Activated CD4-positive, alpha-beta T cell treated with anti-CD3 and anti-CD28 coated beads for 48 hours (primary cell): ENCODE results near the gene PHB1.
"Not testable (repeated sequence)": the region's sequence is repeated elsewhere in the genome, so short reads cannot be mapped to it uniquely, and the experiment has no call there.

Experiments
- DNase-seq: peaks from one replicate; pipeline ENCODE4 v3.0.0-alpha.2; 2020

Gene PHB1

DNA sequence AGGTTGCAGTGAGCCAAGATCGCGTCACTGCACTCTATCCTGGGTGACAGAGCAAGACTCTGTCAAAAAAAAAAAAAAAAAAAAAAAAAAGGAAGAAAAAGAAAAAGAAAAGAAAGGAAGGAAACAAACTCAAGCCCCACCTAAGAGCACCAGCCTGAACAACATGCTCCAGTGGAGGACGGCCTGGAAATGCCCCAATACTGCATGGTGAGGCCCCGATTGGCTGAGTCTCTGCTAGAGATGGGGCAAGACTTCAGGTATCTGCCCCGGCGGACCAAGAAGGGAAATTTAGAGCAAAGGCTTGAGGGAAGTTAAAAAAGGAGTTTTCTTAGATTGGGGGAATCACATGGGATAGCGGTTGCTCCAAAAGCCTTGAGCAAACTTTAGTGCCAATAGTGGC, 42.3 kb downstream of the PHB1 start:
- DNase-seq, result no peak

- DNase-seq, result no peak
Observed at GRCh38 chr17:49370971-49371834, 43.5 kb downstream of the PHB1 start.

DNA sequence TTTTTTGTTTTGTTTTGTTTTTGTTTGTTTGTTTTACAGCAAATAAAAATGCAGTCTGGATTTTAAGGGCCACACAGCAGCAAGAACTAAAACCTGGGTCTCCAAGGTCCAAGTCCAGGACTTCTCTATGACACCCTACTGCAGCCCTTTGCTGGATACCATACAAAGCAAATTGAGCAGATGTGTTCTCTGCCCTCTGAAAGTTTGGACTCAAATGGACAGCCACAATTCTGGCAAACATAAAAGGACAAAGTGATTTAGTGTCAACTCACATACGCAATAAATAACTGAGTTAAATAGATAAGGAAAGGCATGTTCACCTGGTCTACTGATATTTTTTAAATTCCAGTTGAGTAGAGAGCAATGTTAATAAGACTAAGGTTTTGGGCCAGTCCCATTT, 44.9 kb downstream of the PHB1 start:
- no peak for DNase-seq

DNA sequence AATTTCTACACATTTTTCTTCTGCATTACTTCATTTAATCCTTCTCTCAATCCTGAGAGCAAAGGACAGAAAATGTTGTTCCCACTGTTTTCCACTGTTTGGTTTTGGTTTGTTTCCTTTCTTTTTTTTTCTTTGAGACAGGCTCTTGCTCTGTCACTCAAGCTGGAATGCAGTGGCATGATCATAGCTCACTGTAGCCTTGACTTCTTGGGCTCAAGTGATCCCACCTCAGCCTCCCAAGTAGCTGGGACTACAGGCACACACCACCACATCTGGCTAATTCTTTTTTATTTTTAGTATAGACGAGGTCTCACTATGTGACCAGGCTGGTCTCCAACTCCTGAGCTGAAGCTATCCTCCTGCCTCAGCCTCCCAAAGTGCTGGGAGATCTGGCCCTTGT, 45.6 kb downstream of the PHB1 start:
- no peak for DNase-seq

DNA sequence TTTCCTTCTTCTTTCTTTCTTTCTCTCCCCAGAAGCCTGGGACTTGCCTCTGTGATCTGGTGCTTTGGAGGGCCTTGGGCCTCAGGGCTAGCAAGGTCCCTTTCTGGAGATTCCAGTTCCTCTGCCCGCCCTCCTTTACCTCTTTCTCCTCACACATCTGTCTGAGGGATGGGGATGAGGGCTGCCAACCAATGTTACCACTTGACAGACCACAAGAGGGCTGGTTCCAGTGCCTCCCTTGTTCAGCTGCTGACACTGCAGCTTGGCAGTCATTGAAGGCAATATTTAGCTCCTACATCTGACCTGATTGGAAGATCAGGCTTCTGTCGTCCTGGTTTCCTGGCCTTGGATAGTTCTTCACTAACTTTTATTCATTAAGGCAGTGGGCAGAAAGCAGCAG, 49.0 kb downstream of the PHB1 start:
- DNase-seq, result peak; percentile 39

DNA sequence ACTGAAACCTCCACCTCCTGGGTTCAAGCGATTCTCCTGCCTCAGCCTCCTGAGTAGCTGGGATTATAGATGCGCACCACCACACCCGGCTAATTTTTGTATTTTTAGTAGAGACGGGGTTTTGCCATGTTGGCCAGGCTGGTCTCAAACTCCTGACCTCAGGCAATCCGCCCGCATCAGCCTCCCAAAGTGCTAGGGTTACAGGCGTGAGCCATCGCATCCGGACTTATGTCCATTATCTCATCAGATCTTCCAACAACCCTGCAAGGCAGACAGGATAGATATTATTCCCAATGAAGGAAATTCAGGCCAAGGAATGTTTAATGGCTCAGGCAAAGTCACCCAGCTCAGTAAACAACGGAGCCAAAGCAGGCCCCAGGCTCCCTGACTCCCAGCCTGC, 49.6 kb downstream of the PHB1 start:
- not testable (repeated sequence) for DNase-seq

DNA sequence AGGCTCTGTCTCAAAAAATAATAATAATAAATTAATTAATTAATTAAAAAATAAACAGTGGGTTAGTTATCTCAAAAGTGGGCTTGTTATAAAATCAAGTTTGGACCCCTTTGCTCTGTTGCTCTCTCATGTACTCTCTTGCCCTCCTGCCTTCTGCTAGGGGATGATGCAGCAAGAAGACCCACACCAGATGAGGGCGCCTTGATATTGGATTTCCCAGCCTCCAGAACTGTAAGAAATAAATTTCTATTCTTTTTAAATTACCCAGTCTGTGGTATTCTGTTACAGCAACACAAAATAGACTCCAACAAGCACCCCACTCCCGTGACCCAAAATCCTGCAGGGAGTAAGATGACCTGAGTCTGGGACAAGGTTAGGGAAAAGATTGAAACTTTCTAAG, 50.6 kb downstream of the PHB1 start:
- no peak for DNase-seq

GRCh38 chr17:49363251-49363650, 51.4 kb downstream of the PHB1 start:
- no peak for DNase-seq

DNA sequence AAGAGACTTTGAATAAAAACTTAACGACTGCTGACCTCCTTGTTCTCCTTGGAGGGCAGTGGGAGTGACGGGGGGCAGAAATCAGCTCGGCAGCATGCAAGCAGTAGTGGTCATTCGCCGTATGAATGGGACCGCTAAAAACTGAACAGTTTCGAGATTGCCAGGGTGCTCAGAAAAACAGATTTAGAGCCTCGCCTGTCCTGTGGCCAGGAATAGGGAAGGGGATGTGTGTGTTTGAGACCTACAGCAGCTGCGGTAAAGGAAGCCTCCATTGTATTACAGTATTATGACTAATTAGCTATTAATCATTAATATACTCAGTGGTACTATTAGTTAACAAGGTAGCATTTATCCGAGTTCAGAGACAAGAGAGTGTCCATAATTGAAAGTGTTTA, 52.0 kb downstream of the PHB1 start:
- no peak for DNase-seq

DNA sequence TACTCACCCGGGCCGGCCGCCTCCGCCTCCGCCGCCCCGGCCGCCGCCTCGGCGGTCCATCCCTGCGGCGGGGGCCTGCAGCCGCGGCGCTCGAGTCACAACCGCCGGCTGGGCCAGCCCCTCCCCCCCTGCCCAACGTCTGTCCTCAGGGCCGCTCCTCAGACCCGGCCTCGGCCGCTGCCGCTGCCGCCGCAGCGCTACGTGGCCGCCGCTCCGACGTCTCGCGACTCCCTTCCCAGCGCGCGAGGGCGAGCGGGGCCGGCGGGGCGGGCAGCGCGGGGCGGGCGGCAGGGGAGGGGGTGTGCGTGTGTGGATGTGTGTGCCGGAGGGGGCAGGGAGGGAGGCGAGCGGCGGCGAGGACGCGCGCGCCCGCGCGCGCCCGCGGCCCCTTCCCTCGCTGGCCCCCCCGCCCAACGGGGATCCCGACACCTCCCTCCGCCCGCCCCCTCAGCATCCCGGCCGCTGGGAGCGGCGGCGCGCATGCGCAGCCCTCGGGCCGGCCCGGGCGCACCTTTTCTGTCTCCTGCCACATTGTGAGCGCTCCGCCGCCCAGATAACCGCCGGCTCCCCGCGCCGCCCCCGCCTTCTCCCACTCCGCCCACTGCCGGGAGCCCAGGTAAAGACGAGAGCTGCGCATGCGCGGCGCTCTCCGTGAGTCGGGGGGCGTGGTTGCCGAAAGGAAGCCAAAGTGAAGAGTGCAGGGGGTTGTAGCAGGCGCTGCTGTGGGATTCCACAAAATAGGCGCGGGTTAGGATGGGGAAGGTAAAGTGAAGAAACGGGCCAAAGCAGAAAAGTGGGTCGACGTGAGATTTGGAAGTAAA, 52.6 kb downstream of the PHB1 start, which contains the start of gene ZNF652:
ZNF652 (minus strand) TSS at position 349 of the 821 bp plus-strand sequence. CDS start 44,525 bp downstream, outside the sequence.
- DNase-seq, result peak; percentile 89

GRCh38 chr17:49361129-49361901, 53.4 kb downstream of the PHB1 start:
- peak; percentile 68 for DNase-seq

DNA sequence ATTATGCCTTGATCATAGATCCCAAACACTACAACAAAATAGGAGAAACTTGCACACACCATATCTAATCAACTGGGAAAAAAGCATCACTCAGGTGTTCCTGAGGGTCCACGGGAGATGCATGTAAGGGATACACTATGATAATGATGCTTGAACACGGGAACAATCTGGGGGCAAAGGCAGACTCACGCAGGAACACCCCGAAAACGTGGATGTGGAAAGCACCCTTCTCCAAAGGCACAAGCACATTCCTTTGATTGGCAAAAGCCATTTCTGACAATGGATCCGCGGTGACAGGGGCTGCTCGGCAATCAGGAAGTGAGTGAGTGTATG, 53.9 kb downstream of the PHB1 start:
- DNase-seq, result peak; percentile 57

- DNase-seq, result no peak
Observed at GRCh38 chr17:49359990-49360795, 54.5 kb downstream of the PHB1 start.

DNA sequence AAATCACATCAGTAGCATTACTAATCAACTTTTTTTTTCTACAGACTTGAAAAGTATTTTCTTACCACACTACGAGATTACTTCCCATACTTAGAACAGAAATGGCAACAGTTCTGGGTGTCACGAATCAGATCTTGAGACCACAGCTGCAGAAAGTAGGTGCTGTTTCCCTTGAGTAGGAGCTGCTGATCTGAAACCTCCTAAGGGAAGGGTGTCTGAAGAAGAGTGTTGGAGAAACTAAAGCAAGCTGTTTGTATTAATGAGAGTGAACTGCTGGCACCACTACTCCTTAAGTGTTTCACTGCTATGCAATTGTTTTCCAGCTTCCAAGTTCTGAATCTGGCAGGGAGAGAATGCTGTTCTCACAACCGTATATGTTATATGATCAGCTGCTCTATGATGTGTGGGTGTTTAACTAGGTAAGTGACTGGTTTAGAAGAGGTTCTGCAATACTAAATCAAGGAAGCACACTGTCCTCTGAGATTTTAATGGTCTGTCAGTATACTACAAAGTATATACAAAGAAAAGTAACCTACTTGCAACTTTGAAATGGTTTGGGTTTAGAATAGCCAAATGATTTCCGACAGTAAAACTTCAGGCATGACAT, 55.9 kb downstream of the PHB1 start:
- no peak for DNase-seq

DNA sequence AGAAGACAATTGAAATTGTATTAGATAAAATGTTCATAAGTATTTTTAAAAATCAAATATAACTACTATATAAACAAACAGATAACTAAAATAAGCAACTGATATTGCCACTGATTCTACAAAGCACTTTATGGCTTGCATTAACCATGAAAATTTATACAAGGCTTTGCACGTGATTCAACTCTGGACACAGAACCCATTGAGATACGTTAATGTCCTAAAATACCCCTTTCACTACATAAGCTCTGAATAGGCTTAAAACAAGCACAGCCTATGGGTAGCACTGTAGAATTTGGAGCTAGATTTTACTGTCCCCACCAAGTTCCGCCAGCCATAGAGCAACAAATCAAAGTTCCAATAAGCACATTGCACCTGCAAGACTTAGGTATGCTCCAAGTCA, 57.2 kb downstream of the PHB1 start:
- no peak for DNase-seq

DNA sequence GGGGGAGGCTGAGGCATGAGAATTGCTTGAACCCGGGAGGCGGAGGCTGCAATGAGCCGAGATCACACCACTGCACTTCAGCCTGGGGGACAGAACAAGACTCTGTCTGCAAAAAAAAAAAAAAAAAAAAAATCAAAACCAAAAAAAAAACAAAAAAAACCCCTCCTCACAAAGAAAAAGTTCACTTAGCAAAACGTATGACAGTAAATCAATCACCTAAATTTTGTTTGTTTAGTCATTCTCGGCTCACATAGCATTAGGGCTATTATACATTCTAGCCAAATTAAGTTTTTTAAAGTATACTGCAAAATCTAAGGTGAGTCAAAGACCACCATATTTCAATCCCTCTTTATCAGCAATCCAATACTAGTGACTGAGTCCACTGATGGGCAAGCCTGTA, 58.4 kb downstream of the PHB1 start:
- no peak for DNase-seq
